ENCODE measurements around the gene TSPAN31. TPM values are rescaled to one million over a fixed set of nuclear protein-coding genes. Genes with fewer than 3 reads are reported as not detected.

TSPAN31 gene
- total RNA-seq, result 10 to 100 TPM; 31.4 to 37.6 TPM
- polyA plus RNA-seq, result 10 to 100 TPM; 27.4 to 40.6 TPM
- long read RNA-seq, donor 1, transcript TSPAN31-201 (6 exons, 1,849 nt), result major isoform, 127 of 150 reads
- long read RNA-seq, donor 1, partial matches to known transcripts, result 16 of 150 reads
- long read RNA-seq, donor 1, other reads (novel, unspliced or antisense), result 7 of 150 reads
- long read RNA-seq, donor 2, transcript TSPAN31-201 (6 exons, 1,849 nt), result major isoform, 20 of 41 reads
- long read RNA-seq, donor 2, partial matches to known transcripts, result 15 of 41 reads
- long read RNA-seq, donor 2, other reads (novel, unspliced or antisense), result 6 of 41 reads

- DNase-seq, result peak; percentile 99
- Histone ChIP-seq H3K4me1 (ENCODE audit: control insufficient read depth in 1 of 2, insufficient read depth in 2 of 2, low read length in 2 of 2) (no peaks in the 10 kb centered on the region), H3K27ac (ENCODE audit: low read depth in 1 of 2, low read length in 2 of 2) (peak within 1 kb of the TSS; percentile 90 to 92), H3K9me3 (ENCODE audit: control insufficient read depth, low read length) (no peaks in the 10 kb centered on the region), H3K27me3 (ENCODE audit: control insufficient read depth in 1 of 2, insufficient read depth in 2 of 2, low read length in 1 of 2) (no peaks in the 10 kb centered on the region), H3K36me3 (ENCODE audit: control insufficient read depth in 1 of 2, insufficient read depth in 2 of 2, low read length in 1 of 2) (peaks cover 0 to 4% of the 10 kb centered on the region in 2 donors), H3K4me3 (ENCODE audit: low read length in 2 of 2) (peak within 1 kb of the TSS; percentile 52 to 86)
- ATAC-seq (ENCODE audit: low FRiP score), result peak; percentile 97
- 0 to 1% methylated on average over 29 of the region's 29 CpGs for WGBS, 2 donors
- intact Hi-C loops (cut with DNase I), result no loop called here
These were observed at the start of gene TSPAN31 for GRCh38 chr12:57744777-57745484. Gene TSPAN31, plus strand, starts transcription at chr12:57745039. Its CDS starts 116 bp downstream, at chr12:57745155.

- Histone ChIP-seq H3K36me3 (ENCODE audit: control insufficient read depth in 1 of 2, insufficient read depth in 2 of 2, low read length in 1 of 2) (peaks cover 0 to 1% of the 10 kb centered on the region in 2 donors), H3K9me3 (ENCODE audit: control insufficient read depth, low read length) (no peaks in the 10 kb centered on the region), H3K27me3 (ENCODE audit: control insufficient read depth in 1 of 2, insufficient read depth in 2 of 2, low read length in 1 of 2) (no peaks in the 10 kb centered on the region), H3K4me1 (ENCODE audit: control insufficient read depth in 1 of 2, insufficient read depth in 2 of 2, low read length in 2 of 2) (peaks cover 4% of the 10 kb centered on the region in 2 donors), H3K27ac (ENCODE audit: low read depth in 1 of 2, low read length in 2 of 2) (no peak overlapping the region), H3K4me3 (ENCODE audit: low read length in 2 of 2) (no peak overlapping the region)
- DNase-seq (no peak), ATAC-seq (ENCODE audit: low FRiP score) (no peak)
- 91 to 94% methylated on average over 11 of the region's 11 CpGs for WGBS, 2 donors
- intact Hi-C loops (cut with DNase I), result no loop called here
These were observed 48.9 kb upstream of the TSPAN31 start for GRCh38 chr12:57695770-57696432.

GRCh38 chr12:57697076-57697475, 47.8 kb upstream of the TSPAN31 start:
- Histone ChIP-seq H3K4me3 (ENCODE audit: low read length in 2 of 2) (no peak overlapping the region), H3K27me3 (ENCODE audit: control insufficient read depth in 1 of 2, insufficient read depth in 2 of 2, low read length in 1 of 2) (no peaks in the 10 kb centered on the region), H3K36me3 (ENCODE audit: control insufficient read depth in 1 of 2, insufficient read depth in 2 of 2, low read length in 1 of 2) (peaks cover 0 to 1% of the 10 kb centered on the region in 2 donors), H3K27ac (ENCODE audit: low read depth in 1 of 2, low read length in 2 of 2) (no peak overlapping the region), H3K9me3 (ENCODE audit: control insufficient read depth, low read length) (no peaks in the 10 kb centered on the region), H3K4me1 (ENCODE audit: control insufficient read depth in 1 of 2, insufficient read depth in 2 of 2, low read length in 2 of 2) (peaks cover 4% of the 10 kb centered on the region in 2 donors)
- DNase-seq, result no peak
- 97% methylated on average over 1 of the region's 1 CpG for WGBS, 2 donors
- intact Hi-C loops (cut with DNase I), result no loop called here
- ATAC-seq (ENCODE audit: low FRiP score), result no peak

GRCh38 chr12:57698414-57698813, 46.4 kb upstream of the TSPAN31 start:
- H3K9me3 ChIP-seq (ENCODE audit: control insufficient read depth, low read length), result no peaks in the 10 kb centered on the region
- peaks cover 0 to 1% of the 10 kb centered on the region in 2 donors for H3K36me3 ChIP-seq (ENCODE audit: control insufficient read depth in 1 of 2, insufficient read depth in 2 of 2, low read length in 1 of 2)
- ATAC-seq (ENCODE audit: low FRiP score), result no peak
- H3K4me1 ChIP-seq (ENCODE audit: control insufficient read depth in 1 of 2, insufficient read depth in 2 of 2, low read length in 2 of 2), result peaks cover 4% of the 10 kb centered on the region in 2 donors
- no peaks in the 10 kb centered on the region for H3K27me3 ChIP-seq (ENCODE audit: control insufficient read depth in 1 of 2, insufficient read depth in 2 of 2, low read length in 1 of 2)
- H3K4me3 ChIP-seq (ENCODE audit: low read length in 2 of 2), result no peak overlapping the region
- intact Hi-C loops (cut with DNase I), result no loop called here
- DNase-seq, result no peak
- WGBS, 2 donors, result 93 to 96% methylated on average over 3 of the region's 3 CpGs
- H3K27ac ChIP-seq (ENCODE audit: low read depth in 1 of 2, low read length in 2 of 2), result no peak overlapping the region

GRCh38 chr12:57700317-57700716, 44.5 kb upstream of the TSPAN31 start:
- 96 to 98% methylated on average over 2 of the region's 2 CpGs for WGBS, 2 donors
- Histone ChIP-seq H3K4me3 (ENCODE audit: low read length in 2 of 2) (no peak overlapping the region), H3K27me3 (ENCODE audit: control insufficient read depth in 1 of 2, insufficient read depth in 2 of 2, low read length in 1 of 2) (no peaks in the 10 kb centered on the region), H3K4me1 (ENCODE audit: control insufficient read depth in 1 of 2, insufficient read depth in 2 of 2, low read length in 2 of 2) (no peaks in the 10 kb centered on the region), H3K36me3 (ENCODE audit: control insufficient read depth in 1 of 2, insufficient read depth in 2 of 2, low read length in 1 of 2) (peaks cover 0 to 1% of the 10 kb centered on the region in 2 donors), H3K9me3 (ENCODE audit: control insufficient read depth, low read length) (no peaks in the 10 kb centered on the region), H3K27ac (ENCODE audit: low read depth in 1 of 2, low read length in 2 of 2) (no peak overlapping the region)
- intact Hi-C loops (cut with DNase I), result no loop called here
- DNase-seq (no peak), ATAC-seq (ENCODE audit: low FRiP score) (no peak)

GRCh38 chr12:57707250-57707649, 37.6 kb upstream of the TSPAN31 start:
- Histone ChIP-seq H3K9me3 (ENCODE audit: control insufficient read depth, low read length) (no peaks in the 10 kb centered on the region), H3K27me3 (ENCODE audit: control insufficient read depth in 1 of 2, insufficient read depth in 2 of 2, low read length in 1 of 2) (no peaks in the 10 kb centered on the region), H3K4me1 (ENCODE audit: control insufficient read depth in 1 of 2, insufficient read depth in 2 of 2, low read length in 2 of 2) (no peaks in the 10 kb centered on the region), H3K36me3 (ENCODE audit: control insufficient read depth in 1 of 2, insufficient read depth in 2 of 2, low read length in 1 of 2) (peaks cover 3% of the 10 kb centered on the region in 2 donors), H3K4me3 (ENCODE audit: low read length in 2 of 2) (no peak overlapping the region), H3K27ac (ENCODE audit: low read depth in 1 of 2, low read length in 2 of 2) (no peak overlapping the region)
- no peak for DNase-seq
- WGBS, 2 donors, result 94 to 98% methylated on average over 3 of the region's 3 CpGs
- ATAC-seq (ENCODE audit: low FRiP score), result no peak
- intact Hi-C loops (cut with DNase I), result no loop called here

GRCh38 chr12:57708296-57708695, 36.5 kb upstream of the TSPAN31 start:
- H3K36me3 ChIP-seq (ENCODE audit: control insufficient read depth in 1 of 2, insufficient read depth in 2 of 2, low read length in 1 of 2), result peaks cover 3 to 5% of the 10 kb centered on the region in 2 donors
- intact Hi-C loops (cut with DNase I), result no loop called here
- DNase-seq (no peak), ATAC-seq (ENCODE audit: low FRiP score) (no peak)
- no peaks in the 10 kb centered on the region for H3K9me3 ChIP-seq (ENCODE audit: control insufficient read depth, low read length)
- no peak overlapping the region for H3K4me3 ChIP-seq (ENCODE audit: low read length in 2 of 2)
- 94 to 96% methylated on average over 2 of the region's 2 CpGs for WGBS, 2 donors
- H3K27ac ChIP-seq (ENCODE audit: low read depth in 1 of 2, low read length in 2 of 2), result no peak overlapping the region
- no peaks in the 10 kb centered on the region for H3K4me1 ChIP-seq (ENCODE audit: control insufficient read depth in 1 of 2, insufficient read depth in 2 of 2, low read length in 2 of 2)
- H3K27me3 ChIP-seq (ENCODE audit: control insufficient read depth in 1 of 2, insufficient read depth in 2 of 2, low read length in 1 of 2), result no peaks in the 10 kb centered on the region

- ATAC-seq (ENCODE audit: low FRiP score) (no peak), DNase-seq (no peak)
- Histone ChIP-seq H3K27me3 (ENCODE audit: control insufficient read depth in 1 of 2, insufficient read depth in 2 of 2, low read length in 1 of 2) (no peaks in the 10 kb centered on the region), H3K4me3 (ENCODE audit: low read length in 2 of 2) (no peak overlapping the region), H3K4me1 (ENCODE audit: control insufficient read depth in 1 of 2, insufficient read depth in 2 of 2, low read length in 2 of 2) (no peaks in the 10 kb centered on the region), H3K27ac (ENCODE audit: low read depth in 1 of 2, low read length in 2 of 2) (no peak overlapping the region), H3K36me3 (ENCODE audit: control insufficient read depth in 1 of 2, insufficient read depth in 2 of 2, low read length in 1 of 2) (peaks cover 3 to 10% of the 10 kb centered on the region in 2 donors), H3K9me3 (ENCODE audit: control insufficient read depth, low read length) (no peaks in the 10 kb centered on the region)
- intact Hi-C loops (cut with DNase I), result no loop called here
- 92 to 93% methylated on average over 3 of the region's 3 CpGs for WGBS, 2 donors
These were observed 32.1 kb upstream of the TSPAN31 start for GRCh38 chr12:57712701-57713100.
